CD14-positive monocyte (primary cell): ENCODE measurements around the gene FAF1. TPM values are rescaled to one million over a fixed set of nuclear protein-coding genes. Genes with fewer than 3 reads are reported as not detected.
A peak's percentile ranks its signal among the peaks of the same experiment; 100 is the strongest.

Experiments
- DNase-seq, 3 donors: peaks; one replicate each; pipeline ENCODE4 v3.0.0-alpha.2; 2011 to 2022
- H2AFZ ChIP-seq: 2 replicates; pipeline ENCODE4 v1.6.0; 2012; ENCODE audit warnings: mild to moderate bottlenecking, low read depth, low read length, inconsistent platforms; ENCODE audit not compliant: insufficient read depth, poor library complexity, severe bottlenecking
- H3K27ac ChIP-seq, 2 donors: 1 replicate in 1 of 2; 2 replicates in 1 of 2; pipeline ENCODE4 v1.5.1; 2012 to 2013; ENCODE audit warnings: low read length in 2 of 2, control low read depth in 1 of 2, inconsistent platforms in 1 of 2, low read depth in 1 of 2, mild to moderate bottlenecking in 1 of 2
- H3K27me3 ChIP-seq, 2 donors: one replicate each; pipeline versions ENCODE4 v1.6.0 to v1.6.1; 2011 to 2013; ENCODE audit warnings: low read length in 2 of 2; ENCODE audit not compliant: control insufficient read depth in 2 of 2, insufficient read depth in 2 of 2
- H3K36me3 ChIP-seq, 2 donors: replicated peaks in 1 of 2; 1 replicate in 1 of 2; 2 replicates in 1 of 2; pipeline versions ENCODE4 v1.5.1 to v1.6.1; 2012 to 2013; ENCODE audit warnings: low read length in 2 of 2, control low read depth in 1 of 2, inconsistent platforms in 1 of 2, mild to moderate bottlenecking in 1 of 2; ENCODE audit not compliant: insufficient read depth in 2 of 2, control insufficient read depth in 1 of 2
- H3K4me1 ChIP-seq, 2 donors: 1 replicate in 1 of 2; 2 replicates in 1 of 2; pipeline versions ENCODE4 v1.5.1 to v1.6.1; 2012 to 2013; ENCODE audit warnings: low read length in 2 of 2, control low read depth in 1 of 2, inconsistent platforms in 1 of 2, mild to moderate bottlenecking in 1 of 2, moderate library complexity in 1 of 2; ENCODE audit not compliant: insufficient read depth in 2 of 2, control insufficient read depth in 1 of 2
- H3K4me2 ChIP-seq: replicated peaks from 2 replicates; pipeline ENCODE3; 2012; ENCODE audit warnings: low read length, moderate library complexity, mild to moderate bottlenecking; ENCODE audit not compliant: poor library complexity, severe bottlenecking; ENCODE audit errors: extremely low read depth
- H3K4me3 ChIP-seq, 3 experiments: fragments of 200-600 bp in 1 of 3; sonication (generic) in 1 of 3; replicated peaks in 1 of 3; 1 replicate in 2 of 3; 2 replicates in 1 of 3; pipeline ENCODE4 v1.5.1; 2011 to 2013; ENCODE audit warnings: low read length in 3 of 3, mild to moderate bottlenecking in 3 of 3, control low read depth in 2 of 3, low read depth in 2 of 3, inconsistent platforms in 1 of 3, moderate library complexity in 1 of 3
- H3K79me2 ChIP-seq: 2 replicates; pipeline ENCODE4 v1.6.0; 2012; ENCODE audit warnings: mild to moderate bottlenecking, control low read depth, inconsistent platforms, low read length, moderate library complexity; ENCODE audit not compliant: insufficient read depth
- H3K9ac ChIP-seq: 2 replicates; pipeline ENCODE4 v1.6.0; 2017; ENCODE audit warnings: low read length, mild to moderate bottlenecking; ENCODE audit not compliant: insufficient read depth, poor library complexity, severe bottlenecking
- H3K9me3 ChIP-seq, 2 donors: replicated peaks in 1 of 2; 1 replicate in 1 of 2; 2 replicates in 1 of 2; pipeline versions ENCODE4 v1.5.1 to v1.6.1; 2012 to 2013; ENCODE audit warnings: low read length in 2 of 2, control low read depth in 1 of 2; ENCODE audit not compliant: control insufficient read depth in 1 of 2, insufficient read depth in 1 of 2
- H4K20me1 ChIP-seq: 2 replicates; pipeline ENCODE4 v1.6.0; 2012; ENCODE audit warnings: mild to moderate bottlenecking, low read length, control low read depth, moderate library complexity; ENCODE audit not compliant: insufficient read depth
- H3K27ac Mint-ChIP-seq, 7 donors: one replicate each; pipeline ENCODE4 v1.8.0; 2020; ENCODE audit warnings: mild to moderate bottlenecking in 7 of 7, mixed read lengths in 7 of 7, moderate library complexity in 6 of 7, inconsistent platforms in 2 of 7
- H3K27me3 Mint-ChIP-seq, 3 donors: one replicate each; pipeline ENCODE4 v1.8.0; 2021 to 2022; ENCODE audit warnings: low read depth in 3 of 3, mild to moderate bottlenecking in 3 of 3, mixed read lengths in 3 of 3, moderate library complexity in 3 of 3, inconsistent platforms in 1 of 3
- H3K36me3 Mint-ChIP-seq, 2 donors: one replicate each; pipeline ENCODE4 v1.8.0; 2020; ENCODE audit warnings: mixed read lengths in 2 of 2, inconsistent platforms in 1 of 2, mild to moderate bottlenecking in 1 of 2
- H3K4me1 Mint-ChIP-seq: one replicate; pipeline ENCODE4 v1.8.0; 2020; ENCODE audit warnings: mild to moderate bottlenecking, mixed read lengths
- H3K4me3 Mint-ChIP-seq, 2 donors: one replicate each; pipeline ENCODE4 v1.8.0; 2020; ENCODE audit warnings: mild to moderate bottlenecking in 2 of 2, mixed read lengths in 2 of 2, moderate library complexity in 1 of 2
- H3K9me3 Mint-ChIP-seq, 7 donors: one replicate each; pipeline ENCODE4 v1.8.0; 2020 to 2022; ENCODE audit warnings: mixed read lengths in 7 of 7, mild to moderate bottlenecking in 6 of 7, moderate library complexity in 6 of 7, inconsistent platforms in 2 of 7
- WGBS: methylation state at CpG from one replicate; pipeline ENCODE4 v1.1.5; 2013; ENCODE audit warnings: missing lambda C conversion rate; ENCODE audit not compliant: insufficient coverage; 5-methylcytosine and 5-hydroxymethylcytosine counted together
- intact Hi-C, 2 donors: fragments of 100-400 bp; cut with micrococcal nuclease; formaldehyde crosslinking; loops; one replicate each; pipeline versions ENCODE4 v1.15.0 to v1.15.1; 2023
- polyA plus RNA-seq, 3 donors: library from polyadenylated mRNA; depleted of rRNA in 1 of 3; unstranded in 2 of 3; stranded (reverse) in 1 of 3; fragments of 300-500 nt in 2 of 3; fragments of >200 nt in 1 of 3; fragmentation: Illumina TruSeq in 2 of 3; gene quantifications; 1 replicate in 2 of 3; 2 replicates in 1 of 3; pipeline ENCODE4 v1.2.3, GENCODE V29; 2012 to 2021
- TF ChIP-seq, protein P1 (sequence below): fragments of 200-600 bp; IDR thresholded peaks from one replicate; pipeline ENCODE4 v1.8.0; 2022; ENCODE audit warnings: antibody characterized with exemption, mild to moderate bottlenecking

The FAF1 gene
- polyA plus RNA-seq, 3 donors = 11.4 to 29.6 (median 16.9) TPM

GRCh38 chr1:50430010-50430405 lies 530.1 kb downstream of the FAF1 start:
- no peaks in the 10 kb centered on the region for H4K20me1 ChIP-seq
- H3K9me3 ChIP-seq = peaks cover 0 to 46% of the 10 kb centered on the region in 2 donors
- H3K27me3 ChIP-seq = peaks cover 91% of the 10 kb centered on the region in 2 donors
- TF ChIP-seq, protein P1, sequence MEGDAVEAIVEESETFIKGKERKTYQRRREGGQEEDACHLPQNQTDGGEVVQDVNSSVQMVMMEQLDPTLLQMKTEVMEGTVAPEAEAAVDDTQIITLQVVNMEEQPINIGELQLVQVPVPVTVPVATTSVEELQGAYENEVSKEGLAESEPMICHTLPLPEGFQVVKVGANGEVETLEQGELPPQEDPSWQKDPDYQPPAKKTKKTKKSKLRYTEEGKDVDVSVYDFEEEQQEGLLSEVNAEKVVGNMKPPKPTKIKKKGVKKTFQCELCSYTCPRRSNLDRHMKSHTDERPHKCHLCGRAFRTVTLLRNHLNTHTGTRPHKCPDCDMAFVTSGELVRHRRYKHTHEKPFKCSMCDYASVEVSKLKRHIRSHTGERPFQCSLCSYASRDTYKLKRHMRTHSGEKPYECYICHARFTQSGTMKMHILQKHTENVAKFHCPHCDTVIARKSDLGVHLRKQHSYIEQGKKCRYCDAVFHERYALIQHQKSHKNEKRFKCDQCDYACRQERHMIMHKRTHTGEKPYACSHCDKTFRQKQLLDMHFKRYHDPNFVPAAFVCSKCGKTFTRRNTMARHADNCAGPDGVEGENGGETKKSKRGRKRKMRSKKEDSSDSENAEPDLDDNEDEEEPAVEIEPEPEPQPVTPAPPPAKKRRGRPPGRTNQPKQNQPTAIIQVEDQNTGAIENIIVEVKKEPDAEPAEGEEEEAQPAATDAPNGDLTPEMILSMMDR = no peak
- no peak overlapping the region for H3K27ac ChIP-seq
- Mint-ChIP-seq H3K27me3 (peaks cover 86 to 90% (median 89%) of the 10 kb centered on the region in 3 donors), H3K4me1 (peaks cover 17% of the 10 kb centered on the region), H3K4me3 (peak overlapping the region in 1 of 2 donors; percentile 82), H3K9me3 (peaks cover 0 to 28% (median 7%) of the 10 kb centered on the region in 7 donors), H3K36me3 (peaks cover 2 to 3% of the 10 kb centered on the region in 2 donors), H3K27ac (no peak overlapping the region)
- intact Hi-C loops = no loop called here
- WGBS = no CpG with 5 or more reads among the region's 5 CpGs
- no peak overlapping the region for H2AFZ ChIP-seq
- no peak overlapping the region for H3K4me2 ChIP-seq
- no peaks in the 10 kb centered on the region for H3K36me3 ChIP-seq
- DNase-seq = no peak
- no peak overlapping the region for H3K9ac ChIP-seq
- H3K4me1 ChIP-seq = peaks cover 3% of the 10 kb centered on the region in 2 donors
- no peaks in the 10 kb centered on the region for H3K79me2 ChIP-seq
- no peak overlapping the region for H3K4me3 ChIP-seq

GRCh38 chr1:50427818-50428779 lies 532.0 kb downstream of the FAF1 start:
- Histone ChIP-seq H3K27me3 (peaks cover 98 to 100% of the 10 kb centered on the region in 2 donors), H3K4me3 (no peak overlapping the region), H3K4me1 (peaks cover 14 to 21% of the 10 kb centered on the region in 2 donors), H2AFZ (no peak overlapping the region), H4K20me1 (no peaks in the 10 kb centered on the region), H3K4me2 (no peak overlapping the region), H3K36me3 (no peaks in the 10 kb centered on the region), H3K9me3 (peaks cover 0 to 62% of the 10 kb centered on the region in 2 donors), H3K27ac (no peak overlapping the region), H3K79me2 (no peaks in the 10 kb centered on the region), H3K9ac (no peak overlapping the region)
- peaks cover 0 to 38% (median 17%) of the 10 kb centered on the region in 7 donors for H3K9me3 Mint-ChIP-seq
- H3K27me3 Mint-ChIP-seq = peaks cover 95 to 98% (median 98%) of the 10 kb centered on the region in 3 donors
- H3K4me1 Mint-ChIP-seq = peaks cover 35% of the 10 kb centered on the region
- no peak overlapping the region for H3K27ac Mint-ChIP-seq
- H3K36me3 Mint-ChIP-seq = peaks cover under 1 to 2% of the 10 kb centered on the region in 2 donors
- TF ChIP-seq, protein P1 = no peak
- WGBS = 7% methylated on average over 29 of the region's 35 CpGs
- H3K4me3 Mint-ChIP-seq = peak overlapping the region in 1 of 2 donors; percentile 83
- no peak for DNase-seq
- intact Hi-C loops = no loop called here
